Testis (tissue), 3 donors: ENCODE data around the gene ARRDC1. TPM values are rescaled to one million over a fixed set of nuclear protein-coding genes. Genes with fewer than 3 reads are reported as not detected.

ENCODE experiments used
- DNase-seq: peaks from one replicate; pipeline ENCODE4 v3.0.0-alpha.2; 2019
- H3K27ac ChIP-seq, 2 donors: fragments of 200-600 bp; sonication (generic); one replicate each; pipeline ENCODE4 v1.5.1; 2019
- H3K27me3 ChIP-seq: fragments of 200-600 bp; sonication (generic); one replicate; pipeline ENCODE4 v1.5.1; 2019
- H3K36me3 ChIP-seq: fragments of 200-600 bp; sonication (generic); one replicate; pipeline ENCODE4 v1.5.1; 2017; ENCODE audit warnings: low read depth; ENCODE audit errors: missing control alignments
- H3K4me1 ChIP-seq: fragments of 200-600 bp; sonication (generic); one replicate; pipeline ENCODE4 v1.5.1; 2019
- H3K4me3 ChIP-seq, 2 donors: fragments of 200-600 bp; sonication (generic); one replicate each; pipeline ENCODE4 v1.5.1; 2017 to 2019
- H3K9me3 ChIP-seq: fragments of 200-600 bp; sonication (generic); one replicate; pipeline ENCODE4 v1.5.1; 2017
- POLR2A ChIP-seq: fragments of 450-650 bp; IDR thresholded peaks from one replicate; pipeline ENCODE4 v1.6.1; 2017; ENCODE audit warnings: antibody characterized with exemption, mild to moderate bottlenecking, moderate library complexity
- WGBS, 2 donors: methylation state at CpG; one replicate each; pipeline ENCODE4 v1.1.5; 2018; 5-methylcytosine and 5-hydroxymethylcytosine counted together
- intact Hi-C: fragments of 100-400 bp; cut with DNase I; formaldehyde crosslinking; loops from one replicate; pipeline ENCODE4 v1.15.1; 2023; ENCODE audit warnings: low total_unique reads
- polyA plus RNA-seq: library from polyadenylated mRNA; stranded (reverse); fragments of 350-450 nt; fragmentation: Illumina TruSeq; extraction: RNeasy Lipid Tissue Mini Kit (QIAGEN cat#74804); gene quantifications from one replicate; pipeline ENCODE4 v1.2.3, GENCODE V29; 2014; ENCODE audit warnings: low read depth, low replicate concordance; ENCODE audit not compliant: insufficient read depth
- total RNA-seq, 2 donors: library from RNA; depleted of rRNA; stranded (reverse); fragments of >200 nt; gene quantifications; one replicate each; pipeline ENCODE4 v1.2.3, GENCODE V29; 2016
- TF ChIP-seq, protein P1 (sequence below), 3 experiments: fragments of 450-650 bp in 2 of 3; fragments of 200-600 bp in 1 of 3; sonication (generic) in 1 of 3; IDR thresholded peaks; one replicate each; pipeline ENCODE4 v1.5.1; 2016 to 2019; ENCODE audit warnings: antibody characterized with exemption in 3 of 3, mild to moderate bottlenecking in 2 of 3, moderate library complexity in 1 of 3

The ARRDC1 gene
- total and polyA plus RNA-seq, 3 donors from 2014 or later = 36.8 to 47.6 (median 38.2) TPM

DNA sequence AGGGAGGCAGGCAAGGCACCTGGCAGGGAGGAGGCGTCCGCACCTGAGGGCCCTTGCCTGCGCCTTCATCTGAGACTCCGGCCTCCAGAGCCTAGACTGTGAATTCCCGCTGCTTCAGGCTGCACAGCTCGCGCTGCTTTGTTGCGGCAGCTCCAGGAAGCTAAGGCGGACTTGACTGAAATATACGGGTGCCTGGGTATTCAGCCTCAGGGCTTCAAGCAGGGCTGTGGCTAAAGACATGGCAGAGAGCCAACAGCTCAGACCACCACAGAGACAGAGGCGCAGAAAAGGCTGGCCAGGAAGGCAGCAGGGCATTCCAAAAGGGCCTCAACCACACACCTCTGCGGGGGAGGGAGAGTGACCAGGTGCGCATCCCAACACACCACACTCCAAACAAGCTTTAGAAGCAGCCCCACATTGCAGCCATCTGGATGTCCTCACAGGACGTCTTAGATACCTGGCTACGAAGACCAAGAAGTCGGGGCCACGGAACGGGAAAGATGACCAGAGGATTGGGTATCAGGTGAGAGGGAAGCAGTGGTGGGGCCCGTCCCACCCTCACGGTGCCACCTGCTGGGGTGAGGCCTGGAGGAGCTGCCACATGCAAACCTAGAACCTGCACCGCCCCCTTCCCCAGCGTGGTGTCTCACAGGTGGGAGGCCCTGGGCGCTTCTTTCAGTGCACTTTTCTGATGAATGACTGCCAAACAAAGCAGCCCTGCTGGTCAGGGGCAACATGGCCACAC, 25.1 kb upstream of the ARRDC1 start:
- H3K9me3 ChIP-seq = no peaks in the 10 kb centered on the region
- no peak overlapping the region for H3K27ac ChIP-seq
- intact Hi-C loops = no loop called here
- H3K27me3 ChIP-seq = no peaks in the 10 kb centered on the region
- DNase-seq = no peak
- TF ChIP-seq, protein P1, sequence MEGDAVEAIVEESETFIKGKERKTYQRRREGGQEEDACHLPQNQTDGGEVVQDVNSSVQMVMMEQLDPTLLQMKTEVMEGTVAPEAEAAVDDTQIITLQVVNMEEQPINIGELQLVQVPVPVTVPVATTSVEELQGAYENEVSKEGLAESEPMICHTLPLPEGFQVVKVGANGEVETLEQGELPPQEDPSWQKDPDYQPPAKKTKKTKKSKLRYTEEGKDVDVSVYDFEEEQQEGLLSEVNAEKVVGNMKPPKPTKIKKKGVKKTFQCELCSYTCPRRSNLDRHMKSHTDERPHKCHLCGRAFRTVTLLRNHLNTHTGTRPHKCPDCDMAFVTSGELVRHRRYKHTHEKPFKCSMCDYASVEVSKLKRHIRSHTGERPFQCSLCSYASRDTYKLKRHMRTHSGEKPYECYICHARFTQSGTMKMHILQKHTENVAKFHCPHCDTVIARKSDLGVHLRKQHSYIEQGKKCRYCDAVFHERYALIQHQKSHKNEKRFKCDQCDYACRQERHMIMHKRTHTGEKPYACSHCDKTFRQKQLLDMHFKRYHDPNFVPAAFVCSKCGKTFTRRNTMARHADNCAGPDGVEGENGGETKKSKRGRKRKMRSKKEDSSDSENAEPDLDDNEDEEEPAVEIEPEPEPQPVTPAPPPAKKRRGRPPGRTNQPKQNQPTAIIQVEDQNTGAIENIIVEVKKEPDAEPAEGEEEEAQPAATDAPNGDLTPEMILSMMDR (IDR thresholded peaks at IDR 0.05) = no peak
- no peak for TF ChIP-seq POLR2A
- H3K4me3 ChIP-seq = no peak overlapping the region
- WGBS, 2 donors = 86 to 89% methylated on average over 20 to 21 of the region's 23 CpGs
- H3K4me1 ChIP-seq = peaks cover 6% of the 10 kb centered on the region
- H3K36me3 ChIP-seq = no peaks in the 10 kb centered on the region

DNA sequence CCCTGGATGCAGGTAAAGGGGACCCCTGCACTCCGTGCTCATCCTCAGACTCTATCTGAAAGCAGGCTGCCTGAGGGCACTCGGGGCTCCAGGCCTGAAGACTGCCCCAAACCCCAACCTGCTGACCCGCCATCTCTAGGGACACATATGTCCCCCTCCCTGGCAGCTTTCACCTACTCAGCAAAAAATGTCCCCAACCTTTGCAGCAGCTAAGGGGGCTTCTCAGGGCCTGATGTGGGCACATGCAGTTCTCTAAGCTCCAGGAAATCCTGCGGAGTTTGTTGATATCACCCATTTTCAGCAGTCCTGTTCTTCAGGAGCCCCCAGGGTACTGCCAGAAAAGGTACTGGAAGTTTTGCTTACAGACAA, 24.5 kb upstream of the ARRDC1 start:
- Histone ChIP-seq H3K27ac (no peak overlapping the region), H3K36me3 (no peaks in the 10 kb centered on the region), H3K4me3 (no peak overlapping the region), H3K4me1 (peaks cover 6% of the 10 kb centered on the region), H3K9me3 (no peaks in the 10 kb centered on the region), H3K27me3 (no peaks in the 10 kb centered on the region)
- TF ChIP-seq, protein P1 (IDR thresholded peaks at IDR 0.05) = no peak
- no peak for TF ChIP-seq POLR2A
- no peak for DNase-seq
- intact Hi-C loops = no loop called here
- WGBS, 2 donors = 94 to 97% methylated on average over 4 of the region's 4 CpGs

DNA sequence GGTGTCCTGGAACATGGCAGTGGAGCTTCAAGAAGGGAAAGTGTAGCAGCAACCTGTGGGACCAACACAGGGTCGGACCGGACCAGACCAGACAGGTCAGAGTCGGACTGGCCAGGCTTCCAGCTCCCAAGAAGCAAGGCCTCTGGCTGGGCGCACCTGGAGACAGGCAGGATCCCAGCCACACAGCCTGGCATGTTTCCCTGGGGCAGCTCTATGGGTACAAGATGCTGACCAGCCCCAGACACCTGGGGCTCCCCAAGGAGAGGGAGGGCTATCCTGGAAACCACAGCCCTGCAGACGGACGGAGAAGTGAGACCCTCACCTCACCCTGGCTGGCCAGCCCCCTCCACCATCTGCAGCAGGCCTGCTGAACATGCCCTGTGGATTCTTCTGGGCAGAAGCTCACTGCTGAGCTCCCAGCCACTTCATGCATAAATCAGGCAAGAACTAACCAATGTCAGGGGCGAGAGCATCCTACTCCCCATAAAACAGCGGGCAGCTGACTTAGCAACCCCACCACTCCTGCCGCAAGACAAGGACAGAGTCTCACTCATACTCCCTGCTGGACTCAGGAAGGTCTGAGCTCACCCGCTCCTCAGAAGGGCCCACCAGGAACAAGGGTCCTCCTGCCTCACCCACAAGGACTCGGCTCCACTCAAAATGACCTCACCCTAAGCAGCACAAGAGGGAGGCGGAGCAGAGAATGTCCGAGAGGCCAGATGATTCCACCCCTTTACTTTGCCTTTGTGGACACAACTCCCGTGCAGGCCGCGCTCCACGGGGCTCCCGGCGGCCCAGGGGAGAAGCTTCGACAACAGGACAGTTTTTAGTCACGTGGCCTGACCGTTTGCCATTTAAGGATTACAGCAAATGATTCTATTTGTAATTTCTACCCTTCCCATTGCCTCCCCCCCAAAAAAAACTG, 23.9 kb upstream of the ARRDC1 start:
- Histone ChIP-seq H3K27ac (no peak overlapping the region), H3K4me3 (no peak overlapping the region), H3K4me1 (peaks cover 6% of the 10 kb centered on the region), H3K36me3 (no peaks in the 10 kb centered on the region), H3K9me3 (no peaks in the 10 kb centered on the region), H3K27me3 (no peaks in the 10 kb centered on the region)
- WGBS, 2 donors = 87 to 89% methylated on average over 13 to 22 of the region's 22 CpGs
- no peak for DNase-seq
- intact Hi-C loops = no loop called here
- TF ChIP-seq POLR2A = no peak
- TF ChIP-seq, protein P1 (IDR thresholded peaks at IDR 0.05) = no peak

GRCh38 chr9:137582286-137582860, 23.1 kb upstream of the ARRDC1 start:
- TF ChIP-seq POLR2A = no peak
- TF ChIP-seq, protein P1 (IDR thresholded peaks at IDR 0.05) = no peak
- Histone ChIP-seq H3K4me3 (no peak overlapping the region), H3K27me3 (no peaks in the 10 kb centered on the region), H3K27ac (no peak overlapping the region), H3K9me3 (no peaks in the 10 kb centered on the region), H3K4me1 (peaks cover 2% of the 10 kb centered on the region), H3K36me3 (no peaks in the 10 kb centered on the region)
- DNase-seq = peak; percentile 55
- 82 to 95% methylated on average over 14 to 20 of the region's 20 CpGs for WGBS, 2 donors
- intact Hi-C loops = no loop called here
